Esophagus muscularis mucosa (tissue), 4 donors: ENCODE results near the gene NT5E. TPM values are rescaled to one million over a fixed set of nuclear protein-coding genes. Genes with fewer than 3 reads are reported as not detected.

Experiments
- DNase-seq: peaks from one replicate; pipeline ENCODE4 v3.0.0-alpha.2; 2017; ENCODE audit errors: extremely low spot score
- H3K27ac ChIP-seq, 4 donors: fragments of 200-600 bp; sonication (generic); replicated peaks in 1 of 4; 1 replicate in 3 of 4; 2 replicates in 1 of 4; pipeline ENCODE4 v1.5.1; 2016 to 2019; ENCODE audit warnings: mild to moderate bottlenecking in 1 of 4
- H3K27me3 ChIP-seq, 4 donors: fragments of 200-600 bp; sonication (generic); one replicate each; pipeline versions ENCODE4 v1.5.1 to v1.6.0; 2016 to 2019
- H3K36me3 ChIP-seq, 4 donors: fragments of 200-600 bp; sonication (generic); one replicate each; pipeline ENCODE4 v1.5.1; 2016 to 2019
- H3K4me1 ChIP-seq, 4 donors: fragments of 200-600 bp; sonication (generic); one replicate each; pipeline ENCODE4 v1.5.1; 2016 to 2019
- H3K4me3 ChIP-seq, 4 donors: fragments of 200-600 bp; sonication (generic); 1 replicate in 2 of 4; 2 replicates in 2 of 4; pipeline ENCODE4 v1.5.1; 2016 to 2019; ENCODE audit warnings: mild to moderate bottlenecking in 4 of 4, moderate library complexity in 1 of 4
- H3K9me3 ChIP-seq, 4 donors: fragments of 200-600 bp; sonication (generic); 1 replicate in 3 of 4; 2 replicates in 1 of 4; pipeline ENCODE4 v1.5.1; 2016 to 2019
- CTCF ChIP-seq, 3 experiments: fragments of 200-600 bp in 2 of 3; fragments of 450-650 bp in 1 of 3; sonication (generic) in 2 of 3; IDR thresholded peaks; one replicate each; pipeline ENCODE4 v1.5.1; 2017 to 2019; ENCODE audit warnings: antibody characterized with exemption in 3 of 3, mild to moderate bottlenecking in 2 of 3, moderate library complexity in 1 of 3
- EP300 ChIP-seq: sonication (generic); formaldehyde crosslinking; IDR thresholded peaks from one replicate; pipeline ENCODE4 v1.6.1; 2017; ENCODE audit warnings: antibody characterized with exemption
- POLR2A ChIP-seq: fragments of 450-650 bp; IDR thresholded peaks from one replicate; pipeline ENCODE4 v1.6.1; 2017; ENCODE audit warnings: antibody characterized with exemption, moderate library complexity, mild to moderate bottlenecking, low read depth
- POLR2AphosphoS5 ChIP-seq, 2 donors: sonication (generic); formaldehyde crosslinking; IDR thresholded peaks; one replicate each; pipeline ENCODE4 v1.6.1; 2017; ENCODE audit warnings: antibody characterized with exemption in 2 of 2
- WGBS: methylation state at CpG from one replicate; pipeline ENCODE4 v1.1.5; 2018; 5-methylcytosine and 5-hydroxymethylcytosine counted together
- intact Hi-C: fragments of 100-400 bp; cut with DNase I; formaldehyde crosslinking; loops from one replicate; pipeline ENCODE4 v1.15.1; 2023
- total RNA-seq, 4 donors: library from RNA; depleted of rRNA; stranded (reverse); fragments of >200 nt; gene quantifications; one replicate each; pipeline versions ENCODE4 v1.1.0 to v1.2.1, GENCODE V29; 2016

NT5E gene
- total RNA-seq, 4 donors from 2014 or later, result 10.4 to 29.7 (median 18.9) TPM

GRCh38 chr6:85451565-85452306 is 1.9 kb downstream of the NT5E start:
- Histone ChIP-seq H3K27me3 (peaks cover 0 to 8% (median 0%) of the 10 kb centered on the region in 4 donors), H3K36me3 (no peaks in the 10 kb centered on the region), H3K4me1 (peaks cover 8 to 51% (median 48%) of the 10 kb centered on the region in 4 donors), H3K9me3 (no peaks in the 10 kb centered on the region), H3K4me3 (peak overlapping the region; percentile 73 to 82 (median 78)), H3K27ac (peak overlapping the region; percentile 9 to 92 (median 89))
- 36% methylated on average over 4 of the region's 4 CpGs for WGBS
- TF ChIP-seq POLR2A (no peak), CTCF (IDR thresholded peaks at IDR 0.05) (no peak), POLR2AphosphoS5 (IDR thresholded peaks at IDR 0.05) (no peak), EP300 (no peak)
- intact Hi-C loops, result no loop called here
- no peak for DNase-seq

- WGBS, result 24% methylated on average over 5 of the region's 5 CpGs
- Histone ChIP-seq H3K36me3 (no peaks in the 10 kb centered on the region), H3K4me3 (no peak overlapping the region), H3K4me1 (peaks cover 8 to 52% (median 49%) of the 10 kb centered on the region in 4 donors), H3K27me3 (peaks cover 0 to 8% (median 0%) of the 10 kb centered on the region in 4 donors), H3K9me3 (no peaks in the 10 kb centered on the region), H3K27ac (peak overlapping the region in 3 of 4 donors; percentile 27 to 92 (median 33))
- TF ChIP-seq EP300 (no peak), POLR2A (no peak), POLR2AphosphoS5 (IDR thresholded peaks at IDR 0.05) (peak in 1 of 2 donors; percentile 26)
- no peak for DNase-seq
- intact Hi-C loops, result no loop called here
Measured at GRCh38 chr6:85452441-85452881, 2.6 kb downstream of the NT5E start.

GRCh38 chr6:85453052-85453451 is 3.2 kb downstream of the NT5E start:
- Histone ChIP-seq H3K4me3 (no peak overlapping the region), H3K27me3 (peaks cover 0 to 8% (median 0%) of the 10 kb centered on the region in 4 donors), H3K9me3 (no peaks in the 10 kb centered on the region), H3K4me1 (peaks cover 8 to 57% (median 53%) of the 10 kb centered on the region in 4 donors), H3K27ac (peak overlapping the region in 3 of 4 donors; percentile 19 to 33 (median 27)), H3K36me3 (no peaks in the 10 kb centered on the region)
- no peak for DNase-seq
- 91% methylated on average over 2 of the region's 2 CpGs for WGBS
- no peak for TF ChIP-seq POLR2A
- TF ChIP-seq POLR2AphosphoS5 (IDR thresholded peaks at IDR 0.05), result no peak
- TF ChIP-seq CTCF (IDR thresholded peaks at IDR 0.05), result no peak
- intact Hi-C loops, result no loop called here

- DNase-seq, result no peak
- Histone ChIP-seq H3K9me3 (no peaks in the 10 kb centered on the region), H3K27me3 (peaks cover 0 to 8% (median 0%) of the 10 kb centered on the region in 4 donors), H3K4me1 (peaks cover 8 to 59% (median 56%) of the 10 kb centered on the region in 4 donors), H3K27ac (peak overlapping the region in 2 of 4 donors; percentile 19 to 27), H3K36me3 (no peaks in the 10 kb centered on the region), H3K4me3 (no peak overlapping the region)
- 86% methylated on average over 2 of the region's 2 CpGs for WGBS
- TF ChIP-seq EP300 (no peak), POLR2AphosphoS5 (IDR thresholded peaks at IDR 0.05) (no peak), CTCF (IDR thresholded peaks at IDR 0.05) (no peak), POLR2A (no peak)
- intact Hi-C loops, result no loop called here
Measured at GRCh38 chr6:85453490-85453889, 3.6 kb downstream of the NT5E start.

GRCh38 chr6:85455471-85456026 is 5.7 kb downstream of the NT5E start:
- Histone ChIP-seq H3K9me3 (no peaks in the 10 kb centered on the region), H3K36me3 (no peaks in the 10 kb centered on the region), H3K4me1 (peaks cover 6 to 72% (median 56%) of the 10 kb centered on the region in 4 donors), H3K27me3 (no peaks in the 10 kb centered on the region), H3K27ac (no peak overlapping the region), H3K4me3 (no peak overlapping the region)
- TF ChIP-seq POLR2AphosphoS5 (IDR thresholded peaks at IDR 0.05) (no peak), EP300 (no peak), CTCF (IDR thresholded peaks at IDR 0.05) (no peak), POLR2A (no peak)
- intact Hi-C loops, result no loop called here
- 90% methylated on average over 3 of the region's 3 CpGs for WGBS
- no peak for DNase-seq
